MV-4-11 (cell line): Measurements from ENCODE around the gene TSC22D4.

Experiments
- DNase-seq: peaks from one replicate; lab custom pipeline; 2025; lab: John Stamatoyannopoulos, UW

TSC22D4 gene

DNA sequence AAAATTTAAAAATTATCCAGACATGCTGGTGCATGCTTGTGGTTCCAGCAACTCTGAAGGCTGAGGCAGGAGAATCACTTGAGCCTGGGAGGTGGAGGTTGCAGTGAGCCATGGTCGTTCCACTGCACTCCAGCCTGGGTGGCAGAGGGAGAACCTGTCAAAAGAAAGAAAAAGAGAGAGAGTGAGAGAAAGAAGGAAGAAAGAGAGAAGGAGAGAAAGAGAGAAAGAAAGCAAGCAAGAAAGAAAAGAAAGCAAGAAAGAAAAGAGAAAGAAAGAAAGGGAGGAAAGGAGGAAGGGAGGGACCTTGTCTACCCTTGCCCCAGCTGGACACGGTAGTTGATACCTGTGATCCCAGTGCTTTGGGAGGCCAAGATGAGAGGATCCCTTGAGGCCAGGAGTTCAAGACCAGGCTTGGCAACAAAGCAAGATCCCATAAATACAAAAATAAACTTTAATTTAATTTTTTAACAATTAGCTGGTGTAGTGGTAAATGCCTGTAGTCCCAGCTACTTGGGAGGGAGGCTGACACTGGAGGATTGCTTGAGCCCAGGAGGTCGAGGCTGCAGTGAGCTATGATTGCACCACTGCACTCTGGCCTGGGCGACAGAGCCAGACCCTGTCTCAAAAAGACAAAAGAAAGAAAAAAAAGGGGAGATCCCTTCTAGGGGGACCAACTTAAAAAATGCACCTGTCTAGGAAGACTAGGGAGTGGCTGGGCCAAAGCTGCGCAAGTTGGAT, 13.9 kb upstream of the TSC22D4 start:
- DNase-seq, result no peak

GRCh38 chr7:100491192-100491578, 12.2 kb upstream of the TSC22D4 start:
- no peak for DNase-seq

DNA sequence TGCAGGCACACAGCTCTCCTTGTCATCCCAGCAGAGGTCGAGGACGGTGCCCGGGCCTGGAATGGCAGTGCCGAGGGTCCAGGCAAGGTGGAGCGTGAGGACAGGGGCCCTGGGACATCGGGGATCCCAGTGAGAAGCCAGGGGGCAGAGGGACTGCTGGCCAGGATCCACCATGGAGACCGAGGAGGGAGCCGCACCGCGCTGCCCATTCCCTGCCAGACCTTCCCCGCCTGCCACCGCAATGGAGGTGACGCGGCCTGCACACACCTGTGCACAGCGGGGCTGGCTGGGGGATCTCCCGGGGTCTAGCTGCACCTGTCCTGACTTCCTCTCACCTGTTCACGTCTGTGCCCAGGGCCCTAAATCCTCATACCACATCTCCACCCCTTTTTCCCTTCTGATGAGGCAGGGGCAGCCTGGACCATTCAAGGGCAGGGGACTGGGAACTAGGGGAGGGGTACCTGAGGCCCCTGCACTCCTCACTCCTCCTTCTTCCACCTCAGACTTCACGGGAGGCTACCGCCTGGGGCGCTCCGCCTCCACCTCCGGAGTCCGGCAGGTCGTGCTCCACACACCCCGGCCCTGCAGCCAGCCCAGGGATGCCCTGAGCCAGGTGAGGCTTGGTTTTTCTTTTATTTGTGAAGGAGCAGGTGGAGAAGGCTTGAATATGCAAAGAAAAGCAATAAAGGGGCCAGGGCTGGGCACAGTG, 11.6 kb upstream of the TSC22D4 start:
- no peak for DNase-seq

GRCh38 chr7:100489824-100490223, 10.8 kb upstream of the TSC22D4 start:
- peak; percentile 90 for DNase-seq

- DNase-seq, result no peak
Measured at GRCh38 chr7:100489121-100489520, 10.1 kb upstream of the TSC22D4 start.

- DNase-seq, result no peak
Measured at GRCh38 chr7:100488333-100489095, 9.5 kb upstream of the TSC22D4 start.

DNA sequence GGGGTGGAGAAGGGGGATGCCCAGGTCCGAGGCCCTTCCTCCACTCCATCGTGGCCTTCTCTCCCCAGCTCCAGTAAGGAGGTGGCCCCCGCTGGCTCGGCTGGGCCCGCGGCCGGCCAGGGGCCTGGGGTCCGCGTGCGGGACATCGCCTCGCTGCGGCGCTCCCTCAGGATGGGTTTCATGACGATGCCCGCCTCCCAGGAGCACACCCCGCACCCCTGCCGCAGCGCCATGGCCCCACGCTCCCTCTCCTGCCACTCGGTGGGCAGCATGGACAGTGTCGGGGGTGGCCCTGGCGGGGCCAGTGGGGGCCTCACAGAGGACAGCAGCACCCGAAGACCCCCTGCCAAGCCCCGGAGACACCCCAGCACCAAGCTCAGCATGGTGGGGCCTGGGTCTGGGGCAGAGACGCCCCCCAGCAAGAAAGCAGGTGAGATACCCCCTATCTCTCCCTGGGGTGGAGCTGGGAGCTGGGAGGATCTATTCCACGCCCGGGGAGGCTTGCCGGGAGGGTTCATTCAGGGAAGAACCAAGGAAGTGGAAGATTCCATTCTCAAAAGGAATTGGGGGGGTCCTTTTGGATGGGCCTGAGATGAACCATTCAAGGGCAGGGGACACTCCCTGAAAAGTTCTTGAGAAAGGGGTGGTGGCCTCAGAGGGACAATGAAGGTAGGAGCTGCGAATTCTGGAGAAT, 7.9 kb upstream of the TSC22D4 start:
- DNase-seq, result no peak

DNA sequence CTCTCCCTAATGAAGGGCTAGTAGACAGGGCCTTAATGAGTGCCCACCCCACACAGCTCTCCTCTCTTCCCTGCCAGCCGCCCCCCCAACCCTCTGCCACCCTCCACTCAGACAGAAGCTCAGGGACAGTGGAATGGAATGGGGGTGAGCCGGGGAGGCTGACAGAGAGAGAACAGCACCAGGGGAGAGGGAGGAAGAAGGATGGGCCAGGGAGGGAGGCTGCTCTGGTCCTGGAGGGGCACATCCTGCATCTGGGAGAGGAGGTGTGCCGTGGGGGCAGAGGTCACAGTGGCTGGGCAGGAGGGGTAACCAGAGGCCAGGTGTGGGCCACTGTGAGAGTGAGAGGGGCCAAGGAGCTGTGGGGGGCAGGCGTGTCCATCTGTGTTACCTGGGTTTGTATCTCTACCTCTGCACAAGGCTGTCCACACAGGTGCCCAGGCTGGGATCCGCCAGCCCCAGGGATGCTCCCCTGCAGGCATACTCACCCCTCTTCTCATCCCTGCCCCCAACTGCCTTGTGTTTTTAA, 7.2 kb upstream of the TSC22D4 start:
- DNase-seq, result no peak

- no peak for DNase-seq
Measured at GRCh38 chr7:100485471-100485876, 6.5 kb upstream of the TSC22D4 start.

GRCh38 chr7:100484673-100485045, 5.6 kb upstream of the TSC22D4 start:
- DNase-seq, result no peak

DNA sequence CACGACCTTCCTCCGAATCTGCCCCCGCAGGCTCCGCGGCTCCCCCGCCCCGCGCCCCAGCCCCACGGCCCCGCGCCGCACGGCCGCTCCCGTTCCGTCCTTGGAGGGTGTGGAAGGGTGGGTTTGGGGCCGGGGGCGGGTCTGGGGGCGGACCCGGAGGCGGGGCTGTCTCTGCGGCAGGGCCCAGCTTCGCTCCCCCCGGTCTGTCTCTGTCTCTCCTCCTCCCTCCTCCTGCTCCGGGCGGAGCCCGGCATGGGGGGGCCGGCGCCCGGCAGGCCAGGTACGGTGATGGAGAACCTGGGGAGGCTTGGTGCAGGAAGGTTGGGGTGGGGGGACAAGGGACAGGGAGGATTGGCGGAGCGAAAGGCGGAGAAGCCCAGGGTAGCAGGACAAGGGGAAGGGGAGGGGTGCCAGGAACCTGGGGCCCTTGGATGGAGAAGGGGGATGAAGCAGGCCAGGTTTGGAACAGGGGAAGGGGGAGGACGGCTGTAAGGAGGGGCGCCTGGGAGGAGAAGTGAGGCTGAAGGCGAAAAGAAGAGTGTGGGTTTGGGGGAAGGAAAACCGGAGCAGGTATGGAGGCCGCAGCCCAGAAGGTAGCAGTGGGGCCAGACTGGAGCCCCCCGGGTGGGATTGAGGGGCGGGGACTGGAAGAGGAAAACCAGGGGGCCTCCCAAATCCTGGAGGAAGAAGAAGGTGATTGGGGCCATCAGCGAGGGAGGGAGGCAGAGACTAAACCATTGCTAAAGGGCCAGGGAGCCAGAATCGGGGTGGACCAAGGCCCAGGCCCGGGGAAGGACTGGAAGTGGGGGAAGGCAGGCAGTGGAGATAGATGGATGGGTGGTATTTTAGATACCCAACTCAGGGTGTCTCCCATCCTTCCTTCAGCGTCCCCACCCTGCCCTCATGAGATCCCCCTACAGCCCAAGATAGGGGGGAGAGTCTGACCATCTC, 5.0 kb upstream of the TSC22D4 start, which contains the start of gene NYAP1:
Gene NYAP1 (plus strand): TSS at position 206 of the 951 bp plus-strand sequence. CDS start 1,385 bp downstream, outside the sequence.
- DNase-seq, result no peak

- DNase-seq, result peak; percentile 24
Measured at GRCh38 chr7:100483090-100483721, 4.2 kb upstream of the TSC22D4 start.

DNA sequence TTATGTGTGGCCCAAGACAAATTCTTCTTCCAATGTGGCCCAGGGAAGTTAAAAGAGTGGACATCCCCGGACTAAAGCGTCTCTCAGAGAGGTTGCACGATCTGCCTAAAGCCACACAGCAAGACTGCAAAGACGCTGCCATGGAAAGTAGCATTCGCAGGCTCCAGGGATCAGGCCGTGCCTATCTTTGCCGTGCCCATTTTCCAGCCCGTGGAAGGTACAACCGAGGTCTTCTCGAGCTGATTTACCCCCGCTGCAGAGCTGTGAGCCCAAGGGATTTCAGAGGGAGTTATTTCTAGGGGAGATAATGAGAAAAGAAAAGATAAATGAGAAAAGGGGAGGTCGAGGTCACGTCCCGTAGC, 3.7 kb upstream of the TSC22D4 start:
- no peak for DNase-seq

GRCh38 chr7:100481466-100481865, 2.5 kb upstream of the TSC22D4 start:
- no peak for DNase-seq

DNA sequence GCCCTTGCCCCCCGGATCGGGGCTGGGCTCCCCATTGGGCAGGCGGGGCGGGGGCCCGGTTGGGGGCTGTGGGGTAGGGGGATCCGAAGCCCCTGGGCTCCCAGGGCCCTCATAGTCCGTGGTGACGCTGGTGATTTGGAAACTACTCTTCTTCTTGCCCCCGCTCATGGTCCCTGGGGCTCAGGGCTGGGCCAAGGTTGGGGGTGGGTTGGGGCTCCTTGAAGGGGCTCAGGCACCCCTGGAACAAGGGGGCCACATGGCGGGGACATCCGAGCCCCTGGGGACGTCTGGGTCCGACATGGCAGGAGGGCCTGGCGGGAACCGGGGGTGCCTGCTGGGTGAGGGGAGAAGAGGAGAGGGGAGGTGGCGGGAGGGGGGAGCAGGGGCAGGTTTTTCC, 1.1 kb downstream of the TSC22D4 start:
- DNase-seq, result no peak

DNA sequence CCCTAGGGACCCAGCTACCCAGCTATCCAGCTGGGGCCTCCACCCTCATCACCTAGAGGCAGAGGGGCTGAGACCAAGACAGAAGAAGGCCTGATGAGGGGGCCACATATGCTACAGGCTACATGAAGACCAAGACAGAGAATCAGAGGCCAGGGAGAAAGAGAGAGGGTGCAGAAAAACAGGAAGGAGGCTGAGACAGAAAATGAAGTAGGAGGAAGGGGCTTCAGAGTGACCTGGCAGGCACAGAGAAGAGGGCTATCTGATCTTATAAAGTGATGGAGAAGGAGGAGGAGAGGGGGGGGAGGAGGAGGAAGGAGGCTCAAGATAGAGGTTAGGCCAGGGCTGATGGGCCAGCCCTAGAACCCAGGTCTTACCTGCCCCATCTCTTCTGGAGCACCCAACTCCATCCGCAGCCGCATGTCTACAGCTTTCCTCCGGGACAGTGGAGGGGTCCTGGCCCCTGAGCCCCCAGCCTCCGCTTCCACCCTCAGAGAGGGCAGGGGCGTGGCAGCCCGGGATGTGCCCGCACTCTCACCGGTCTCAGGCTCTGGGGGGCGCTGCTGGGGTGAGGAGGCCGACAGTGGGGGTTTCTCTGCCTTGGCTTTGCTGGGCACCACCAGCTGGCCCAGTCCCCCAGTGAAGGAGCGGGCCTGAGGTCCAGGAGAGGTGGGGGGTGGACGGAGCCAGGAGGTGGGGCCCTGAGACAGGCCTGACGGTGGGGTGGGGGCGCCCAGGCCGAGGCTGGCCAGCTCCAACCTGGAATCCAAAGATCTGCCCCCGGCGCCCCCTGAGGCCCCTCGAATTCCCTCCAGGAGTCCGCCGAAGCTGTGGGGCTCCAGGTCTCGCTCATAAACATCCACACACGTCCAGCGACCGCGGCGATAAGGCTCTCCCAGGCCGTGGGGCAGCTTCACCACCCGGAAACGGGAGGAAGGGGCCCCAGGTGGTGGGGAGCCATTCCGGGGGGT, 1.8 kb downstream of the TSC22D4 start:
- DNase-seq, result no peak

GRCh38 chr7:100476101-100476780, 2.8 kb downstream of the TSC22D4 start:
- DNase-seq, result peak; percentile 29

- DNase-seq, result no peak
Measured at GRCh38 chr7:100475549-100475948, 3.5 kb downstream of the TSC22D4 start.
